ENCODE results near the gene PAPOLB. TPM values are rescaled to one million over a fixed set of nuclear protein-coding genes. Genes with fewer than 3 reads are reported as not detected.

Gene PAPOLB
- polyA plus RNA-seq, 3 donors: not detected

- H3K27ac ChIP-seq (ENCODE audit: low read depth, low read length): no peak overlapping the region
- 77 to 84% (median 83%) methylated on average over 31 to 36 of the region's 36 CpGs for WGBS, 3 donors
These were observed 27.9 kb downstream of the PAPOLB start for GRCh38 chr7:4833691-4834600.

- H3K27ac ChIP-seq (ENCODE audit: low read depth, low read length): no peak overlapping the region
- WGBS, 3 donors: 87 to 89% (median 88%) methylated on average over 17 of the region's 17 CpGs
These were observed 28.7 kb downstream of the PAPOLB start for GRCh38 chr7:4833176-4833575.

- 94 to 95% (median 95%) methylated on average over 16 of the region's 16 CpGs for WGBS, 3 donors
- H3K27ac ChIP-seq (ENCODE audit: low read depth, low read length): no peak overlapping the region
These were observed 29.1 kb downstream of the PAPOLB start for GRCh38 chr7:4832711-4833110.

- 76 to 83% (median 82%) methylated on average over 17 of the region's 17 CpGs for WGBS, 3 donors
- no peak overlapping the region for H3K27ac ChIP-seq (ENCODE audit: low read depth, low read length)
These were observed 29.9 kb downstream of the PAPOLB start for GRCh38 chr7:4831723-4832495.

GRCh38 chr7:4830176-4830575 lies 31.7 kb downstream of the PAPOLB start:
- WGBS, 3 donors: 34 to 40% (median 38%) methylated on average over 14 of the region's 14 CpGs
- no peak overlapping the region for H3K27ac ChIP-seq (ENCODE audit: low read depth, low read length)

GRCh38 chr7:4828720-4829383 lies 33.0 kb downstream of the PAPOLB start:
- 81 to 90% (median 81%) methylated on average over 17 of the region's 17 CpGs for WGBS, 3 donors
- no peak overlapping the region for H3K27ac ChIP-seq (ENCODE audit: low read depth, low read length)

- 91 to 95% (median 93%) methylated on average over 15 of the region's 15 CpGs for WGBS, 3 donors
- H3K27ac ChIP-seq (ENCODE audit: low read depth, low read length): no peak overlapping the region
These were observed 36.7 kb downstream of the PAPOLB start for GRCh38 chr7:4825081-4825480.

- 79 to 83% (median 80%) methylated on average over 20 of the region's 20 CpGs for WGBS, 3 donors
These were observed 37.6 kb downstream of the PAPOLB start for GRCh38 chr7:4824120-4824775.

GRCh38 chr7:4823441-4824119 lies 38.2 kb downstream of the PAPOLB start:
- 62 to 70% (median 66%) methylated on average over 14 of the region's 14 CpGs for WGBS, 3 donors
- H3K27ac ChIP-seq (ENCODE audit: low read depth, low read length): no peak overlapping the region

More at GRCh38 chr7:4824120-4824775, 37.6 kb downstream of the PAPOLB start:
- H3K27ac ChIP-seq (ENCODE audit: low read depth, low read length): no peak overlapping the region

- WGBS, 3 donors: 76 to 88% (median 81%) methylated on average over 9 of the region's 9 CpGs
- no peak overlapping the region for H3K27ac ChIP-seq (ENCODE audit: low read depth, low read length)
These were observed 39.2 kb downstream of the PAPOLB start for GRCh38 chr7:4822677-4823076.

GRCh38 chr7:4820967-4821471 lies 40.8 kb downstream of the PAPOLB start:
- no peak overlapping the region for H3K27ac ChIP-seq (ENCODE audit: low read depth, low read length)
- 71 to 81% (median 76%) methylated on average over 19 to 20 of the region's 20 CpGs for WGBS, 3 donors

- 51 to 76% (median 54%) methylated on average over 16 to 19 of the region's 19 CpGs for WGBS, 3 donors
- H3K27ac ChIP-seq (ENCODE audit: low read depth, low read length): no peak overlapping the region
These were observed 41.3 kb downstream of the PAPOLB start for GRCh38 chr7:4820405-4820966.

GRCh38 chr7:4819560-4820404 lies 42.0 kb downstream of the PAPOLB start:
- WGBS, 3 donors: 43 to 69% (median 56%) methylated on average over 39 of the region's 39 CpGs
- no peak overlapping the region for H3K27ac ChIP-seq (ENCODE audit: low read depth, low read length)

GRCh38 chr7:4818000-4818794 lies 43.6 kb downstream of the PAPOLB start:
- WGBS, 3 donors: 78 to 88% (median 80%) methylated on average over 27 to 32 of the region's 32 CpGs
- H3K27ac ChIP-seq (ENCODE audit: low read depth, low read length): no peak overlapping the region

- WGBS, 3 donors: 88 to 95% (median 88%) methylated on average over 38 of the region's 38 CpGs
- no peak overlapping the region for H3K27ac ChIP-seq (ENCODE audit: low read depth, low read length)
These were observed 44.5 kb downstream of the PAPOLB start for GRCh38 chr7:4817178-4817901.

Data from adipose tissue (tissue), 3 donors.